Measurements from ENCODE around the gene PDCD6IP. TPM values are rescaled to one million over a fixed set of nuclear protein-coding genes. Genes with fewer than 3 reads are reported as not detected.

Gene PDCD6IP
- total and polyA plus RNA-seq, 2 of the 13 experiments (the other 11 are each of a cell fraction or from before 2014, with no cell fraction given) = 62.5 to 85.6 TPM

DNA sequence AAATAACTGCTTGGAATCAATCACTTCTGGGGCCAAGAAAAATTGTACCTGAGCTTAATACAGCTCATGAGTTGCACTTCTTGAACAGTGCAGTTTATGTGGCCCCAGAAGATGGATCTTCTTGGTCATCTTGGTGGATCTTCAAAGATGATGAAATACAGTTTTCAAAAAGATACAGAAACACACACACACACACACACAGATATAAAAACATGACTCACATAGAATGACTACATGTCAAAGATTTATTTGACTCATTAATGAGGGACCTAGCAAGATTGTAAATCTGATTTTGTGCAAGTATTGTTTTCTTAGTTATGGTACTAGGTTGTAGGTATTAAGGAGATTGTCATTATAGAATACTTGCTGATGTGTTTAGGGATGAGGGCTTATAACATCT lies 32.6 kb downstream of the PDCD6IP start (continued):
- TF ChIP-seq, protein P1, sequence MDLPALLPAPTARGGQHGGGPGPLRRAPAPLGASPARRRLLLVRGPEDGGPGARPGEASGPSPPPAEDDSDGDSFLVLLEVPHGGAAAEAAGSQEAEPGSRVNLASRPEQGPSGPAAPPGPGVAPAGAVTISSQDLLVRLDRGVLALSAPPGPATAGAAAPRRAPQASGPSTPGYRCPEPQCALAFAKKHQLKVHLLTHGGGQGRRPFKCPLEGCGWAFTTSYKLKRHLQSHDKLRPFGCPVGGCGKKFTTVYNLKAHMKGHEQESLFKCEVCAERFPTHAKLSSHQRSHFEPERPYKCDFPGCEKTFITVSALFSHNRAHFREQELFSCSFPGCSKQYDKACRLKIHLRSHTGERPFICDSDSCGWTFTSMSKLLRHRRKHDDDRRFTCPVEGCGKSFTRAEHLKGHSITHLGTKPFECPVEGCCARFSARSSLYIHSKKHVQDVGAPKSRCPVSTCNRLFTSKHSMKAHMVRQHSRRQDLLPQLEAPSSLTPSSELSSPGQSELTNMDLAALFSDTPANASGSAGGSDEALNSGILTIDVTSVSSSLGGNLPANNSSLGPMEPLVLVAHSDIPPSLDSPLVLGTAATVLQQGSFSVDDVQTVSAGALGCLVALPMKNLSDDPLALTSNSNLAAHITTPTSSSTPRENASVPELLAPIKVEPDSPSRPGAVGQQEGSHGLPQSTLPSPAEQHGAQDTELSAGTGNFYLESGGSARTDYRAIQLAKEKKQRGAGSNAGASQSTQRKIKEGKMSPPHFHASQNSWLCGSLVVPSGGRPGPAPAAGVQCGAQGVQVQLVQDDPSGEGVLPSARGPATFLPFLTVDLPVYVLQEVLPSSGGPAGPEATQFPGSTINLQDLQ (CRISPR knock-in tag; IDR thresholded peaks at IDR 0.05) = no peak
- TF ChIP-seq USF2 (IDR thresholded peaks at IDR 0.05; ENCODE audit: low read depth, low read length) (no peak), USF2 (CRISPR knock-in tag; IDR thresholded peaks at IDR 0.05; ENCODE audit: borderline replicate concordance) (no peak), RORA (CRISPR knock-in tag; IDR thresholded peaks at IDR 0.05) (no peak), MLLT10 (CRISPR knock-in tag; IDR thresholded peaks at IDR 0.05) (no peak), ZNF275 (CRISPR knock-in tag; IDR thresholded peaks at IDR 0.05; ENCODE audit: borderline replicate concordance) (no peak), ARNT (IDR thresholded peaks at IDR 0.05) (no peak), RFX5 (IDR thresholded peaks at IDR 0.05; ENCODE audit: low read depth, low read length) (no peak), ZNF280D (CRISPR knock-in tag; IDR thresholded peaks at IDR 0.05) (no peak)
- TF ChIP-seq, protein P2, sequence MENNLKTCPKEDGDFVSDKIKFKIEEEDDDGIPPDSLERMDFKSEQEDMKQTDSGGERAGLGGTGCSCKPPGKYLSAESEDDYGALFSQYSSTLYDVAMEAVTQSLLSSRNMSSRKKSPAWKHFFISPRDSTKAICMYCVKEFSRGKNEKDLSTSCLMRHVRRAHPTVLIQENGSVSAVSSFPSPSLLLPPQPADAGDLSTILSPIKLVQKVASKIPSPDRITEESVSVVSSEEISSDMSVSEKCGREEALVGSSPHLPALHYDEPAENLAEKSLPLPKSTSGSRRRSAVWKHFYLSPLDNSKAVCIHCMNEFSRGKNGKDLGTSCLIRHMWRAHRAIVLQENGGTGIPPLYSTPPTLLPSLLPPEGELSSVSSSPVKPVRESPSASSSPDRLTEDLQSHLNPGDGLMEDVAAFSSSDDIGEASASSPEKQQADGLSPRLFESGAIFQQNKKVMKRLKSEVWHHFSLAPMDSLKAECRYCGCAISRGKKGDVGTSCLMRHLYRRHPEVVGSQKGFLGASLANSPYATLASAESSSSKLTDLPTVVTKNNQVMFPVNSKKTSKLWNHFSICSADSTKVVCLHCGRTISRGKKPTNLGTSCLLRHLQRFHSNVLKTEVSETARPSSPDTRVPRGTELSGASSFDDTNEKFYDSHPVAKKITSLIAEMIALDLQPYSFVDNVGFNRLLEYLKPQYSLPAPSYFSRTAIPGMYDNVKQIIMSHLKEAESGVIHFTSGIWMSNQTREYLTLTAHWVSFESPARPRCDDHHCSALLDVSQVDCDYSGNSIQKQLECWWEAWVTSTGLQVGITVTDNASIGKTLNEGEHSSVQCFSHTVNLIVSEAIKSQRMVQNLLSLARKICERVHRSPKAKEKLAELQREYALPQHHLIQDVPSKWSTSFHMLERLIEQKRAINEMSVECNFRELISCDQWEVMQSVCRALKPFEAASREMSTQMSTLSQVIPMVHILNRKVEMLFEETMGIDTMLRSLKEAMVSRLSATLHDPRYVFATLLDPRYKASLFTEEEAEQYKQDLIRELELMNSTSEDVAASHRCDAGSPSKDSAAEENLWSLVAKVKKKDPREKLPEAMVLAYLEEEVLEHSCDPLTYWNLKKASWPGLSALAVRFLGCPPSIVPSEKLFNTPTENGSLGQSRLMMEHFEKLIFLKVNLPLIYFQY (CRISPR knock-in tag; IDR thresholded peaks at IDR 0.05; ENCODE audit: borderline replicate concordance) = no peak
